ENCODE measurements around the gene CACHD1.

DNA sequence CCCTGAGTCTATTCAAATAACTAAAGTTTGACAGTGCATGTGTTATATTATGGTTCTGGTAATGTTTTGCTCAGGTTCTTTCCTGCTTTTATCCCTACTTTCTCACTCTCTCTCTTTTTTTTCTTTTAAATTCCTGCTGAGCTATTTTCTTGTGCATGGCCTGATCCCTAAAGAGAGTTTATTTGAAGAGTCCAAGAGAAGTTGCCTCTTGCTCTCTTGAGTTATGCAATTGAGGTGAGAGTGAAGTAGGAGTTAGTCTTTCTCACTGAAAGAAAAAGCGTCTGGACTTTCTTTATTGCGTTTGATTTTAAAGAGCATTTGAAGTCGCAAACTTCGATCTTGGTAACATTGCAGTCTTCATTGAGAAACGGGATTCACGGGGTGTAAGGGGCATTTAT is 138.7 kb downstream of the CACHD1 start:
- TF ChIP-seq, protein P1, sequence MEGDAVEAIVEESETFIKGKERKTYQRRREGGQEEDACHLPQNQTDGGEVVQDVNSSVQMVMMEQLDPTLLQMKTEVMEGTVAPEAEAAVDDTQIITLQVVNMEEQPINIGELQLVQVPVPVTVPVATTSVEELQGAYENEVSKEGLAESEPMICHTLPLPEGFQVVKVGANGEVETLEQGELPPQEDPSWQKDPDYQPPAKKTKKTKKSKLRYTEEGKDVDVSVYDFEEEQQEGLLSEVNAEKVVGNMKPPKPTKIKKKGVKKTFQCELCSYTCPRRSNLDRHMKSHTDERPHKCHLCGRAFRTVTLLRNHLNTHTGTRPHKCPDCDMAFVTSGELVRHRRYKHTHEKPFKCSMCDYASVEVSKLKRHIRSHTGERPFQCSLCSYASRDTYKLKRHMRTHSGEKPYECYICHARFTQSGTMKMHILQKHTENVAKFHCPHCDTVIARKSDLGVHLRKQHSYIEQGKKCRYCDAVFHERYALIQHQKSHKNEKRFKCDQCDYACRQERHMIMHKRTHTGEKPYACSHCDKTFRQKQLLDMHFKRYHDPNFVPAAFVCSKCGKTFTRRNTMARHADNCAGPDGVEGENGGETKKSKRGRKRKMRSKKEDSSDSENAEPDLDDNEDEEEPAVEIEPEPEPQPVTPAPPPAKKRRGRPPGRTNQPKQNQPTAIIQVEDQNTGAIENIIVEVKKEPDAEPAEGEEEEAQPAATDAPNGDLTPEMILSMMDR (IDR thresholded peaks at IDR 0.05), result no peak
- no peak for TF ChIP-seq POLR2AphosphoS5 (IDR thresholded peaks at IDR 0.05)
